Measurements from ENCODE around the gene OR14A2.

DNA sequence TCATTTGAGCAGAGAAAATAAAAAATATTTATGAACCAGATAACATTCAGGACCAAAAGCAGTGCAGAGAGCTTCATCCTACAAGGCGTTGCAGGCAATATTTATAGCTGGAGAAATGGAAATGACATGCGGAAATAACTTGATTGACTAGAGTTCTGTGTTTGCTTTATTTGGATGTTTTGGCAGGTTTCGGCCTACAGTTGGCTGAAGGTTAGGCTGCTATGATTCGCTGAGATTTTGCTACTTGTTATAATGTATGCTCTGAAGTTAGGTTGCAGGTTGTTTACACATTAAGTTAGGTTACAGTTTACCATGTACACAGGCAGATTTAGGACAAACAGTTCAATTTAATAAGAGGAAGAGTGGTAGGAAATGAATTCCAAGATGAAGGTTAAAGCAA lies 67.8 kb downstream of the OR14A2 start:
- TF ChIP-seq, protein P1, sequence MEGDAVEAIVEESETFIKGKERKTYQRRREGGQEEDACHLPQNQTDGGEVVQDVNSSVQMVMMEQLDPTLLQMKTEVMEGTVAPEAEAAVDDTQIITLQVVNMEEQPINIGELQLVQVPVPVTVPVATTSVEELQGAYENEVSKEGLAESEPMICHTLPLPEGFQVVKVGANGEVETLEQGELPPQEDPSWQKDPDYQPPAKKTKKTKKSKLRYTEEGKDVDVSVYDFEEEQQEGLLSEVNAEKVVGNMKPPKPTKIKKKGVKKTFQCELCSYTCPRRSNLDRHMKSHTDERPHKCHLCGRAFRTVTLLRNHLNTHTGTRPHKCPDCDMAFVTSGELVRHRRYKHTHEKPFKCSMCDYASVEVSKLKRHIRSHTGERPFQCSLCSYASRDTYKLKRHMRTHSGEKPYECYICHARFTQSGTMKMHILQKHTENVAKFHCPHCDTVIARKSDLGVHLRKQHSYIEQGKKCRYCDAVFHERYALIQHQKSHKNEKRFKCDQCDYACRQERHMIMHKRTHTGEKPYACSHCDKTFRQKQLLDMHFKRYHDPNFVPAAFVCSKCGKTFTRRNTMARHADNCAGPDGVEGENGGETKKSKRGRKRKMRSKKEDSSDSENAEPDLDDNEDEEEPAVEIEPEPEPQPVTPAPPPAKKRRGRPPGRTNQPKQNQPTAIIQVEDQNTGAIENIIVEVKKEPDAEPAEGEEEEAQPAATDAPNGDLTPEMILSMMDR (conservative IDR thresholded peaks at IDR 0.05; ENCODE audit: low read length), result no peak
- TF ChIP-seq EZH2phosphoT487 (IDR thresholded peaks at IDR 0.05; ENCODE audit: borderline replicate concordance, low read depth, low read length), result no peak
